ENCODE data around the gene SH3D21. TPM values are rescaled to one million over a fixed set of nuclear protein-coding genes. Genes with fewer than 3 reads are reported as not detected.
A peak's percentile ranks its signal among the peaks of the same experiment; 100 is the strongest.

SH3D21 gene
- total RNA-seq, 1 donor from 2014 or later: 3.3 TPM

GRCh38 chr1:36300526-36300925 lies 5.6 kb upstream of the SH3D21 start:
- DNase-seq (ENCODE audit: low spot score): no peak
- intact Hi-C loops (cut with DNase I): loop anchor here (10.0 kb wide), 1 partner anchor 124 kb away; no protein-coding TSS in a partner anchor

GRCh38 chr1:36301220-36301619 lies 4.9 kb upstream of the SH3D21 start:
- intact Hi-C loops (cut with DNase I): loop anchor here (10.0 kb wide), 1 partner anchor 124 kb away; no protein-coding TSS in a partner anchor

GRCh38 chr1:36303244-36303643 lies 2.9 kb upstream of the SH3D21 start:
- intact Hi-C loops (cut with DNase I): loop anchor here (10.0 kb wide), 1 partner anchor 122 kb away; no protein-coding TSS in a partner anchor
- DNase-seq (ENCODE audit: low spot score): no peak

More at GRCh38 chr1:36301220-36301619, 4.9 kb upstream of the SH3D21 start:
- DNase-seq (ENCODE audit: low spot score): no peak

- intact Hi-C loops (cut with DNase I): loop anchor here (10.0 kb wide), 1 partner anchor 121 kb away; no protein-coding TSS in a partner anchor
- DNase-seq (ENCODE audit: low spot score): no peak
These were observed 2.4 kb upstream of the SH3D21 start for GRCh38 chr1:36303650-36304360.

- no peak for DNase-seq (ENCODE audit: low spot score)
- intact Hi-C loops (cut with DNase I): loop anchor here (10.0 kb wide), 1 partner anchor 120 kb away; no protein-coding TSS in a partner anchor
These were observed 1.6 kb upstream of the SH3D21 start for GRCh38 chr1:36304521-36304920.

- DNase-seq (ENCODE audit: low spot score): no peak
- intact Hi-C loops (cut with DNase I): loop anchor here (5.0 to 10.0 kb wide), 2 partner anchors 62 to 120 kb away; no protein-coding TSS in a partner anchor
These were observed 926 bp upstream of the SH3D21 start for GRCh38 chr1:36304970-36305914.

- no peak for DNase-seq (ENCODE audit: low spot score)
- intact Hi-C loops (cut with DNase I): loop anchor here (2.0 to 10.0 kb wide), 3 partner anchors 17 to 119 kb away; partner anchors contain the start of gene EVA1B
These were observed 306 bp upstream of the SH3D21 start for GRCh38 chr1:36305915-36306209.

GRCh38 chr1:36306902-36307456 lies 811 bp downstream of the SH3D21 start:
- DNase-seq (ENCODE audit: low spot score): peak; percentile 98
- intact Hi-C loops (cut with DNase I): loop anchor here (2.0 to 10.0 kb wide), 3 partner anchors 16 to 118 kb away; partner anchors contain the start of gene EVA1B

- intact Hi-C loops (cut with DNase I): loop anchor here (2.0 to 10.0 kb wide), 3 partner anchors 15 to 117 kb away; partner anchors contain the start of gene EVA1B
- DNase-seq (ENCODE audit: low spot score): no peak
These were observed 1.6 kb downstream of the SH3D21 start for GRCh38 chr1:36307601-36308330.

GRCh38 chr1:36309397-36309796 lies 3.2 kb downstream of the SH3D21 start:
- DNase-seq (ENCODE audit: low spot score): no peak
- intact Hi-C loops (cut with DNase I): loop anchor here (5.0 to 10.0 kb wide), 2 partner anchors 58 to 115 kb away; no protein-coding TSS in a partner anchor

GRCh38 chr1:36320291-36320761 lies 14.2 kb downstream of the SH3D21 start:
- no peak for DNase-seq (ENCODE audit: low spot score)

GRCh38 chr1:36320767-36321118 lies 14.6 kb downstream of the SH3D21 start:
- intact Hi-C loops (cut with DNase I): loop anchor here (5.0 kb wide), 1 partner anchor 67 kb away; the partner anchor contains the start of gene STK40

More at GRCh38 chr1:36320291-36320761, 14.2 kb downstream of the SH3D21 start:
- intact Hi-C loops (cut with DNase I): loop anchor here (5.0 kb wide), 1 partner anchor 67 kb away; the partner anchor contains the start of gene STK40

GRCh38 chr1:36321119-36321951 lies 15.2 kb downstream of the SH3D21 start:
- intact Hi-C loops (cut with DNase I): loop anchor here (5.0 kb wide), 1 partner anchor 66 kb away; the partner anchor contains the start of gene STK40
- DNase-seq (ENCODE audit: low spot score): peak; percentile 88

More at GRCh38 chr1:36320767-36321118, 14.6 kb downstream of the SH3D21 start:
- no peak for DNase-seq (ENCODE audit: low spot score)

- no peak for DNase-seq (ENCODE audit: low spot score)
- intact Hi-C loops (cut with DNase I): loop anchor here (2.0 to 5.0 kb wide), 2 partner anchors 15 to 65 kb away; partner anchors contain the start of genes SH3D21 and STK40
These were observed 16.0 kb downstream of the SH3D21 start for GRCh38 chr1:36322041-36322785.

GRCh38 chr1:36322786-36323635 lies 16.8 kb downstream of the SH3D21 start:
- no peak for DNase-seq (ENCODE audit: low spot score)
- intact Hi-C loops (cut with DNase I): loop anchor here (2.0 to 5.0 kb wide), 2 partner anchors 16 to 64 kb away; partner anchors contain the start of genes SH3D21 and STK40

All from cardiac septum (tissue), 1 donor.